ENCODE results near the gene UBTD2.

DNA sequence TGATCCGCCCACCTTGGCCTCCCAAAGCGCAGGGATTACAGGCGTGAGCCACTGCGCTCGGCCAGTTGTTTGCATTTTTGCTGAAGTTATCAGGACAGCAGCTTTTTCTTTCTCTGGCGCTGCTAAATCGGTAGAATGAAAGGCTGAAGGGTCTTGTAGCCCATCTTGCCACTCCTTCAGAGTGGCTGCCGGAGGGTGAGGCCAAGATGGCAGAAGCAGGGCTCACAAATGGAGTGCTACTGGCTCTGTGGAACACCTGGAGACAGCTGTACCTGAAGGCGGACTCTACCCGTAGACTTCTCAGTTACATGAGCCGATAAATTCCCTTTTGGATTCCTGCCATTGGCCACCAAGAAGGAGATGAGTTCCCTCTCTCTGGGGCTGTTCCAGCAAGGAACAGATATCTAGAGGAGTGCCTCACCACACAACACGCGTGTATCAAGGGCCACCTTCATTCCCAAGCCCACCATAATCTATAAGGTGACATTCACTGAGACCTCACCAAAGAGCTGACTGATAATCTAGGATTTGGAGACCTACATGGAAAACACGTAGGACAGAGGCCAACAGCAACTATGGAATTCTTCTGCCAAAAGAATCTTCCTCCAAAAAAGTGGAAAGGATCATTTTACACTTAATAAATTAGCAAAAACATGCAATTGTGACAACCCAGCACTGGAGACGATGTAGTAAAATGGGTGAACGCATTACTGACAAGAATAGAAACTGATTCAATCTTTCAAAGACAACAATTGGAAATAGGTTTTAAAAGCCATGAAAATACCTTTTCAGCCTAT is 117.3 kb downstream of the UBTD2 start:
- no peak for TF ChIP-seq CTCF (IDR thresholded peaks at IDR 0.05)
- no peak for TF ChIP-seq EZH2 (IDR thresholded peaks at IDR 0.05; ENCODE audit: borderline replicate concordance, insufficient read depth, low read depth, low read length, poor library complexity, severe bottlenecking)

Data from B cell (primary cell).